ENCODE measurements around the gene PLVAP.

Gene PLVAP

GRCh38 chr19:17323300-17323963 is 53.7 kb downstream of the PLVAP start:
- Histone ChIP-seq H3K9ac (ENCODE audit: low read length) (no peak overlapping the region), H3K27ac (ENCODE audit: low read depth, low read length) (no peak overlapping the region), H3K4me3 (ENCODE audit: low read depth in 1 of 2, low read length in 2 of 2) (no peak overlapping the region), H3K4me1 (ENCODE audit: insufficient read depth, low read length) (no peaks in the 10 kb centered on the region), H3K36me3 (ENCODE audit: insufficient read depth, low read length) (peaks cover 13% of the 10 kb centered on the region), H3K27me3 (ENCODE audit: control insufficient read depth in 1 of 2, insufficient read depth in 2 of 2, low read length in 2 of 2) (peaks cover 0 to 4% of the 10 kb centered on the region in 2 donors), H3K9me3 (ENCODE audit: low read length) (no peaks in the 10 kb centered on the region)

DNA sequence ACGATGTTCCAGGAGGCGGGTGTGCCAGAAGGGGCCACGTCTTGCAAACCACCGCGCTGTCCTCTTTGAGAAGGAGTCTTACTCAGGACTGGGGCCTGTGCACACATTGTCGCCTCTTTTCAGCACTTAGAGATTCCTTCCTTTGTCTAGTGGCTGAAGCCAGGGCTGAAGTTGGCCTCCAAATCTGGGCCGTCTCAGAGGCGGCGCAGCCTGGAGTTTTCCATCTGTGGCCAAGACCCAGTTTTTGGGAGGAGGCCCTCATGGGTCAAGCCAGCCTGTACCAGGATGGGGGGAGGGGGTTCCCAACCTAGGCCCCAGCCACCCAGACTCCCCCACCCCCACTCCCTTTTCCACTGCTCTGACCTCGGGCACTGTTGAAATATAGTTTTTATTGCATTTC is 54.3 kb downstream of the PLVAP start:
- Histone ChIP-seq H3K4me1 (ENCODE audit: insufficient read depth, low read length) (no peaks in the 10 kb centered on the region), H3K27ac (ENCODE audit: low read depth, low read length) (no peak overlapping the region), H3K27me3 (ENCODE audit: control insufficient read depth in 1 of 2, insufficient read depth in 2 of 2, low read length in 2 of 2) (peaks cover 0 to 4% of the 10 kb centered on the region in 2 donors), H3K9ac (ENCODE audit: low read length) (no peak overlapping the region), H3K36me3 (ENCODE audit: insufficient read depth, low read length) (peaks cover 13% of the 10 kb centered on the region), H3K4me3 (ENCODE audit: low read depth in 1 of 2, low read length in 2 of 2) (no peak overlapping the region), H3K9me3 (ENCODE audit: low read length) (no peaks in the 10 kb centered on the region)

DNA sequence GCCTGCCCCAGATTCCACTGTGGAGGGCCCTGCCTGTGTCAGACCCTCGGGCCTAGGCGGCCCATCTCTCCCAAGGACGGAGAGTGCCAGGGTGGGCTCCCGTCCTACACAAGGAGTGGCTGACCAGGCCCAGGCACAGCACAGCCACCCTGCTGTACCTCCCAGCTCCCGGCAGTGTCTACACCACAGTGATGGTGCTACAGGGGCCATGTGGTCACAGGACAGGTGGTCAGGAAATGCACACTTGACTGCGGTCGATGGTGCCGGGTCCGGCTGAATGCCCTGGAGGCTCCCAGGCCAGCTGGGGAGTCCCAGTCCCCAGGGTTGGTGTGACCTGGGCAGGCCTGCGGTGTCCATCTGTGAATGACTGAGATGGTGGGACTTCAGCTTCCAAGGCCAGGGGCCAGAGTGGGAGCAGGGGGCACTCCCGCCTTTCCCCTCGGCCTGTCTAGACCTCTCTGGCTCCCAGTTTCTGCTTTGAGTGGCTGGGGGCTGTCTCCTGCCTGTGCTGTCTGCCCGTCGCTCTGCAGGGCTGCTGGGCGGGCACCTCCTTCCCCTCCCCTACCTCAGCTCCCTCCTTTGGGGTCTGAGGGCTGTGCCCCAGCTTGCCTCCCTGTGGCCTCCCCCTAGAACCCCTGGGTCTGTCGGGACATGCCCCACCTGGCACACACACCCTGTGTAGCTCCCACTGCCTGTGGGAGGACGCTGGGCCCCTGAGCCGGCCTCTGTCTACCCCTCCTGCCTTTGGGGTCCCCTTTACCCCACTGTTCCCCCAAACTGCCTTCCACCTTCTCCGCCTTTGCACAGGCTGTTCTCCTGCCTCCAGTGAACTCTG is 55.3 kb downstream of the PLVAP start:
- no peaks in the 10 kb centered on the region for H3K4me1 ChIP-seq (ENCODE audit: insufficient read depth, low read length)
- H3K27me3 ChIP-seq (ENCODE audit: control insufficient read depth in 1 of 2, insufficient read depth in 2 of 2, low read length in 2 of 2), result peaks cover 0 to 4% of the 10 kb centered on the region in 2 donors
- no peaks in the 10 kb centered on the region for H3K9me3 ChIP-seq (ENCODE audit: low read length)
- H3K4me3 ChIP-seq (ENCODE audit: low read depth in 1 of 2, low read length in 2 of 2), result no peak overlapping the region
- peaks cover 13% of the 10 kb centered on the region for H3K36me3 ChIP-seq (ENCODE audit: insufficient read depth, low read length)
- no peak overlapping the region for H3K9ac ChIP-seq (ENCODE audit: low read length)
- no peak overlapping the region for H3K27ac ChIP-seq (ENCODE audit: low read depth, low read length)

GRCh38 chr19:17320435-17320834 is 56.7 kb downstream of the PLVAP start:
- no peaks in the 10 kb centered on the region for H3K9me3 ChIP-seq (ENCODE audit: low read length)
- H3K4me1 ChIP-seq (ENCODE audit: insufficient read depth, low read length), result no peaks in the 10 kb centered on the region
- no peak overlapping the region for H3K4me3 ChIP-seq (ENCODE audit: low read depth in 1 of 2, low read length in 2 of 2)
- peaks cover 19% of the 10 kb centered on the region for H3K36me3 ChIP-seq (ENCODE audit: insufficient read depth, low read length)
- peaks cover 0 to 4% of the 10 kb centered on the region in 2 donors for H3K27me3 ChIP-seq (ENCODE audit: control insufficient read depth in 1 of 2, insufficient read depth in 2 of 2, low read length in 2 of 2)
- no peak overlapping the region for H3K27ac ChIP-seq (ENCODE audit: low read depth, low read length)
- H3K9ac ChIP-seq (ENCODE audit: low read length), result no peak overlapping the region

GRCh38 chr19:17319473-17320238 is 57.5 kb downstream of the PLVAP start:
- Histone ChIP-seq H3K9ac (ENCODE audit: low read length) (no peak overlapping the region), H3K9me3 (ENCODE audit: low read length) (no peaks in the 10 kb centered on the region), H3K27ac (ENCODE audit: low read depth, low read length) (no peak overlapping the region), H3K4me1 (ENCODE audit: insufficient read depth, low read length) (no peaks in the 10 kb centered on the region), H3K4me3 (ENCODE audit: low read depth in 1 of 2, low read length in 2 of 2) (no peak overlapping the region), H3K36me3 (ENCODE audit: insufficient read depth, low read length) (peaks cover 20% of the 10 kb centered on the region), H3K27me3 (ENCODE audit: control insufficient read depth in 1 of 2, insufficient read depth in 2 of 2, low read length in 2 of 2) (peaks cover 0 to 4% of the 10 kb centered on the region in 2 donors)

- Histone ChIP-seq H3K27ac (ENCODE audit: low read depth, low read length) (no peak overlapping the region), H3K9ac (ENCODE audit: low read length) (no peak overlapping the region), H3K27me3 (ENCODE audit: control insufficient read depth in 1 of 2, insufficient read depth in 2 of 2, low read length in 2 of 2) (peaks cover 0 to 4% of the 10 kb centered on the region in 2 donors), H3K4me1 (ENCODE audit: insufficient read depth, low read length) (no peaks in the 10 kb centered on the region), H3K9me3 (ENCODE audit: low read length) (no peaks in the 10 kb centered on the region), H3K4me3 (ENCODE audit: low read depth in 1 of 2, low read length in 2 of 2) (no peak overlapping the region), H3K36me3 (ENCODE audit: insufficient read depth, low read length) (peaks cover 27% of the 10 kb centered on the region)
These were observed 58.2 kb downstream of the PLVAP start for GRCh38 chr19:17318966-17319365.

DNA sequence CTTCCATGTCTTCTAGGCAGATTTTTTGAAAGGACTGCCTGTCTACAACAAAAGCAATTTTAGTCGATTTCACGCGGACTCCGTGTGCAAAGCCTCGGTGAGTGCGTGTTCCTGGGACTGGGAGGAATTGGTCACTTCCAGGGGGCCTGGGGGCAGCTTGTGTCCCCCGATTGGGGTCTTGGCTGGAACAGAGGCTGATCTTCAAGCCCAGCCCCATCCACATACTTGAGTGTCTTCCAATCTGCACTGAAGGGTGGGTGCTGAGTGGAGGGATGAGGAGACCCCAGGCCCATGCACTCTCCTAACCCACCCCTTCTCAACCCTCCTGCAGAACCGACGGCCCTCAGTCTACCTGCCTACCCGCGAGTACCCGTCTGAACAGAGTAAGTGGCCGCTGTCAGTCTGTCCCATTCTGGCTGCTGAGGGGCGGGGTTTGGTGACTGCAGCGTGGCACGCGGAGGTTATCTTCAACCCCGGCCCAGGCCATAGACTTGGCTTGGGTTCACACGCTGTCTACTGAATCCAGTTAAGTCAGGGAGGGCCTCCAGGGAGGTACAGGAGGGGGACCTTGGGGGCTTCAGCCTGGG is 63.0 kb downstream of the PLVAP start:
- Histone ChIP-seq H3K36me3 (ENCODE audit: insufficient read depth, low read length) (peaks cover 19% of the 10 kb centered on the region), H3K27ac (ENCODE audit: low read depth, low read length) (no peak overlapping the region), H3K4me1 (ENCODE audit: insufficient read depth, low read length) (peaks cover 17% of the 10 kb centered on the region), H3K9ac (ENCODE audit: low read length) (no peak overlapping the region), H3K4me3 (ENCODE audit: low read depth in 1 of 2, low read length in 2 of 2) (no peak overlapping the region), H3K27me3 (ENCODE audit: control insufficient read depth in 1 of 2, insufficient read depth in 2 of 2, low read length in 2 of 2) (no peaks in the 10 kb centered on the region), H3K9me3 (ENCODE audit: low read length) (no peaks in the 10 kb centered on the region)

DNA sequence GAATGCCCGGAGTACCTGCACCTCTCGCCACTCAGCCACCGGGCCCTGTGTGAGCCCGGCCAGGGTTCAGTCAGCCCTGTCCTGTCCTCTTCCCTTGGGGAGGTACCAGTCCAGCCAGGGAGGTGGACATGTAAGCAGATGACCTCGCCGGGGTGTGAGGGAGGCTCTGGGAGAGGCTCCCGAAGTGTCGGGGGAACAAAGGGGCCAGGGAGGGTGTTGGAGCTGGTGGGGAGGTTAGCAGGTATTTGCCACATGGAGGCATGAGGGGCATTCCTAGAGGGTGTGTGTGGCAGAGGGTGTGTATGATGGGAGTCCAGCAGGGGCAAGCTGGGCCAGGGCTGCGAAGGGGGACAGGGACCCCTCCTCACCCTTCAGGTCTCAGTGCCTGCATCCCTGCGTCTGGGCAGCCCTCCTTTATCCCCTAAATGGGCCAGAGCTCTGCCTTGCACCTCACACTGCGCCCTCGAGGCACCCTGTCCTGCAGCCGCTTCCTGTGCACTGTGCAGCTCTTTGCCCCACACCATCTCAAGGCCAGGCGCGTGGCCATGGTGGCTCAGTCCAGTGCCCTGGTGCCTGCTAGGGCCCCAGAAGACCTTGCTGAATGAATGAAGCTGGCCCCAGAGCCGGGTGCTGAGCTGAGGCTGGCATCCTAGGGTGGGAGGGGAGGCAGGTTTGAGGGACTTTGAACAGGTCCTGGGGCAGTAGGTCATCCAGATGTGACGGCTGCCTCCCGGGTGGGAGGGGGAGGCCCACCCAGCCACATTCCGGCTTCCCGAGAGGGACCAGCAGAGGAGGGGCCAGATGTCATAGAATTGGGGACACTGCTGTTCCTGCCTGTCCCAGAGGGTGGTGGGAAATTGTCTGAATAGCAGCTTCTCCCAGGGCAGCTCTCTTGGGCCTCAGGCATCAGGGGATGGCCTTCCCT is 64.7 kb downstream of the PLVAP start:
- no peaks in the 10 kb centered on the region for H3K27me3 ChIP-seq (ENCODE audit: control insufficient read depth in 1 of 2, insufficient read depth in 2 of 2, low read length in 2 of 2)
- H3K36me3 ChIP-seq (ENCODE audit: insufficient read depth, low read length), result peaks cover 19% of the 10 kb centered on the region
- no peak overlapping the region for H3K9ac ChIP-seq (ENCODE audit: low read length)
- peaks cover 20% of the 10 kb centered on the region for H3K4me1 ChIP-seq (ENCODE audit: insufficient read depth, low read length)
- H3K27ac ChIP-seq (ENCODE audit: low read depth, low read length), result no peak overlapping the region
- H3K9me3 ChIP-seq (ENCODE audit: low read length), result no peaks in the 10 kb centered on the region
- no peak overlapping the region for H3K4me3 ChIP-seq (ENCODE audit: low read depth in 1 of 2, low read length in 2 of 2)

GRCh38 chr19:17311455-17312188 is 65.5 kb downstream of the PLVAP start:
- Histone ChIP-seq H3K27ac (ENCODE audit: low read depth, low read length) (no peak overlapping the region), H3K4me3 (ENCODE audit: low read depth in 1 of 2, low read length in 2 of 2) (no peak overlapping the region), H3K9me3 (ENCODE audit: low read length) (no peaks in the 10 kb centered on the region), H3K4me1 (ENCODE audit: insufficient read depth, low read length) (peaks cover 24% of the 10 kb centered on the region), H3K9ac (ENCODE audit: low read length) (no peak overlapping the region), H3K27me3 (ENCODE audit: control insufficient read depth in 1 of 2, insufficient read depth in 2 of 2, low read length in 2 of 2) (no peaks in the 10 kb centered on the region), H3K36me3 (ENCODE audit: insufficient read depth, low read length) (peaks cover 19% of the 10 kb centered on the region)

DNA sequence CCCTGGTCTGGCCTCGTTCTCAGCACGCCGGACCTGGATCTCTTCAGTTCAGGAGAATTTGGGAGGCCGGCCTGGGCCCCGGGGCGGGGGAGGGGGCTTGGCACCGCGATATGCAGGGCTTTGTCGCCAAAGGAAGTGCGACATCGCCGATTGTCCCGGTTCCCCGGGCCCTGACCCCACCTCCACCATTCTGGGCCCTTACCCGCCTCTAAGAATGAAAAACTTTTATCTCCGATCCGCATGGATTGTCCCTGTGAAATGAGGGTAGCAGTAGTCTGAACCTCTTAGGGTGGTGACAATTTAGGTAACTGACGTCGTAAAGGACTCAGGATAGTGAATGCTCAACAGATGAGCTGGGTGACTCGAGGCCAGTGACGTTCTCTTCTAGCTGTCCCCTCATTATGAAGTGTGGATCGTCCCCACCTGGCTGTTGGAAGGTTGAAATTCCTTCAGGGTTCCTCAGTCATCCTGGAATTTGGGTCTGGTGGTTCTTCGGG is 67.1 kb downstream of the PLVAP start:
- Histone ChIP-seq H3K9me3 (ENCODE audit: low read length) (no peaks in the 10 kb centered on the region), H3K9ac (ENCODE audit: low read length) (peak overlapping the region; percentile 69), H3K27ac (ENCODE audit: low read depth, low read length) (peak overlapping the region; percentile 89), H3K4me3 (ENCODE audit: low read depth in 1 of 2, low read length in 2 of 2) (peak overlapping the region; percentile 89 to 98), H3K4me1 (ENCODE audit: insufficient read depth, low read length) (peaks cover 31% of the 10 kb centered on the region), H3K27me3 (ENCODE audit: control insufficient read depth in 1 of 2, insufficient read depth in 2 of 2, low read length in 2 of 2) (no peaks in the 10 kb centered on the region), H3K36me3 (ENCODE audit: insufficient read depth, low read length) (peaks cover 13% of the 10 kb centered on the region)

Measured in muscle layer of colon (tissue), 2 donors.